SKM-1 treated with dmso at 0.1 percent for 144 hours (cell line): ENCODE measurements around the gene ITPR1.

Source experiments
- DNase-seq: peaks from one replicate; lab custom pipeline; 2025; ENCODE audit not compliant: unreplicated experiment; lab: John Stamatoyannopoulos, UW

The ITPR1 gene

DNA sequence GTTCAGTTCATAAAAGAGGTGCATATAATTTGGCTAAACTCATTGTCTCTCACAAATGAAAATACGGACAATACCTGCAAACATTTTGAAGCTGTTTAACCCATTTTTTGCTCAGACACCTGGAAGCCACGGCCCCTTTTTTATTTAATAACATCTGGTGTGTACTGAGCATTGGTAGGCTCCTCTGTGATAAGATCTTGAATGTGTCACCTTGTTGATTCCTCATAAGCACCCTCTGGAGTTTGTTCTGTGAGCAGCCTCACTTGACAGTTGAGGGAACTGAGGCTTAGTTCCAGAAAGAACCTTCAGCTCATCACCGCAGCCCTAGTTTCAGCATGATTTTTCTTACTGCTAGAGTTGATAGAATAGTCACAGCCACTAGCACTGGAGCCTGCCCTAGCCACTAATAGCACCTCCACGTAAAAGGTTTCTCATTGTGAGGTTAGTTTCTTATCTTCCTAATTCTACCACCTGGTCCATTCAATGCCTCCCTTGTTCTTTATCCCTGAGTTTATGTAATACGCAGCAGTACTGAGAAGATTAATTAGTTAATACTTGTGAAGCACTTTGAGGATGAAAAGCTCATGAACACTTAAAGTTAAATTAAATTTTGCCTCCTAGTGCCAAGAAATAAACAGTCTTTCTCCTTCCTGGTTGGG is 71.9 kb downstream of the ITPR1 start:
- no peak for DNase-seq

GRCh38 chr3:4565809-4566501 is 72.8 kb downstream of the ITPR1 start:
- DNase-seq, result no peak

DNA sequence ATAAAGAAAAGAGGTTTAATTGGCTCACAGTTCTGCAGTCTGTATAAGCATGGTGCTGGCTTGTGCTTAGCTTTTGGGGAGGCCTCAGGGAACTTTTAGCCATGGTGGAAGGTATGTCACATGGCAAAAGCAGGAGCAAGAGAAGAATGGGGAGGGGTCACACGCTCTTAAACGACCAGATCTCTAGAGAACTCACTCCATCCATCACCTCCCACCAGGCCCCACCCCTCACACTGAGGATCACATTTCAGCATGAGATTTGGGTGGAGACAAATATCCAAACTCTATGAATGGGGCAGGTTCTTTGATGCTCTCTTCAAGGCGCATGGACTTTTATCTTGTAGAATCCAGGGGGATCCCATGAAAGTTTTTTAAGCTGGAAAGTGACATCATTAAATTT is 75.7 kb downstream of the ITPR1 start:
- DNase-seq, result no peak

GRCh38 chr3:4570840-4571621 is 77.9 kb downstream of the ITPR1 start:
- DNase-seq, result no peak

DNA sequence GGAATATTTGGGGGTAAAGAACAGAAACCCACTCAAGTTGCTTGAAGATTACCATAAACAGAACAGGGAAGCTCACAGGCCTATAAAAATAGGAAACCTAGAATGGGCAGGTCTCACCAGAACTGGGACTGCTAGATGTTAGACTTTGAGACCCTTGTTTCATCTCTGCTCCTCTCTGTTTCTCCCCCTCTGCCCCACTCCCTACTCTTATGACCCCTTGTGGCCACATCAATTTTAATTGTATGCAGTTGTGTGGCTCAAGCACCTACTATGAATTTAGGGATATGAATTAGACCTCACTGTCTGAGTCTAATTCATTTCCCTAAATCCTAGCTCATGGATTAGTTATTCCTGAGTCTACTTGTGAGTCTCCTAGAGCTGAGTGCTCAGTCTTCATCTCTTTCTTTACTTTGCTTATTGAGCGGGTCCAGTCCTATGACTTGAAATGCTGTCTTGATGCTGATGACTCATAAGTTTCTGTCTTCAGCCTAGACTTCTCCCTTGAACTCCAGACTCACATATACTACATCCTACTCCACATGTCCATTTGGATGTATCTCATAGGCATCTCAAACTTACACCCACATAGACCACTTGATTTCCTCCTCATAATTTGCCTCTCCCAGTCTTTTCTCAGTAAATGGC is 78.7 kb downstream of the ITPR1 start:
- no peak for DNase-seq

GRCh38 chr3:4573153-4573552 is 80.0 kb downstream of the ITPR1 start:
- DNase-seq, result no peak

- DNase-seq, result no peak
Observed at GRCh38 chr3:4574426-4574965, 81.3 kb downstream of the ITPR1 start.

DNA sequence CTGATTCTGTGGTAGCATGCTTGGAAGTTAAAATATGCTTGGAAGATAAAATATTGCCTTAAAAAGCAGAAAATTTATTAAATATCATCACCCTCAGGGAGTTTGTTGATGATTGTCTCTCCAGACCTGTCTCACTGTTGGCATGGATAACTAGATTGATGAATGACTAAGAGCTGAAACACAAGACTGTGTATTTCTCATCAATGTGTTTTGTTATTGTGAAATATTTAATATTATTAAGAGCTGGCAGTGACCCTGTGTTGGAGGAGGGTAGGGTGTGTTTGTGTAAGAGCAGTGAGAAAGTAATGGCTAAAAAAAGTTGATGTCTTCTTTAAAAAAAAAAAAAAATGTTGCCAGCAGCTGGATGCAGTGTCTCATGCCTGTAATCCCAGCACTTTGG is 82.2 kb downstream of the ITPR1 start:
- DNase-seq, result no peak

DNA sequence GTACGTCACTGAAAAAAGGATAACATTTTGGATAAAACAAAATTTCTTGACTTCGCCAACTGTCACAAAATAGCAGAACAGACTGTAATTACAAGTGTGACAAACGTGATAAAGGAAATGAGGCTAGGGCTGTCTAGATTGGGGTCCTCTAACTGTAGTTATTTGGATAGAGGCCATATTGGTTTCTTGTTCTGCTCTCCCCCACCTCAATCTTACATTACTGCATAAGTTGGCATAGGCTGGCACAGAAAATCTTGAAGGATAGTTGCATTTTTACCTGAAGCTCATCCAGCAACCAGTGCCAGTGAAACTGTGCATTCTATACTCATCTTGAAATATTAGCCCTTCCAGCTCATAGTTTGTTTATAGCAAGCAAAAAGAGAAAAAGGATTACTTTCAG is 84.6 kb downstream of the ITPR1 start:
- no peak for DNase-seq

DNA sequence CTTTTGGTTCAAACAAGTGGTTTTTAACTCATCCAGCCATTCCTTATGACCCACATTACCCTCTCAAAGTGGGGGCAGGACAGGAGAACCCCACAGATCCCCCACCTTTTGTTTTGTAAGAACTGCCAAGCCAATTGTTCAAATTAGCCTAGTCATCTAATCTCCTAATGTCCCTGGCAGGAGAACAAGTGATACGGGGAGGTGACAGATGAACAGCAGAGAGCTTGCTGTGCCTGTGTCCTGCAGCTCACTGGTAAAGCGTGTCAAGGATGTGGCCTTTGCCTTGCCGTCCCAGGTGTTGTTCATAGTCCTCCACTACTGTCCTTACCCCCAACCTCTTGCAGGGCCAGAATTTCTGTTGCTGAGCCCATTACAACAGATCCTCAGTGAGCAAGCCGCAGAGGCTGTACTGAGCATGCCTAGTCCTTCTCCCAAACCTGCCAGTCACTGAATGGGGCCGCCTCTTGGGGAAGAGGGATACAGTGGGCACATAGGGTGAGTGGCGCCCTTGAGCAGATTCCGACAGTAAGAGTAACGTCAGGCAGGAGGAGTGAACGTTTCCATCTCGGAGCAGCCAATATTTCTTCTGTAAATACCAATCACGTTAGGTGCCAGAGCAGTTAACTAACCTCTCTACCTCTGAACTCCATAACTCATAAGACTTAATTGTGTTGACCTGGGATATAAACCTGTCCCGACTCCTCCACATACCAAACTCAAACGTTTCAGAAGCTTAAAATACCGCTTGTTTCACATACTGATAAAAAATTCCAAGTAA is 87.4 kb downstream of the ITPR1 start:
- DNase-seq, result no peak

DNA sequence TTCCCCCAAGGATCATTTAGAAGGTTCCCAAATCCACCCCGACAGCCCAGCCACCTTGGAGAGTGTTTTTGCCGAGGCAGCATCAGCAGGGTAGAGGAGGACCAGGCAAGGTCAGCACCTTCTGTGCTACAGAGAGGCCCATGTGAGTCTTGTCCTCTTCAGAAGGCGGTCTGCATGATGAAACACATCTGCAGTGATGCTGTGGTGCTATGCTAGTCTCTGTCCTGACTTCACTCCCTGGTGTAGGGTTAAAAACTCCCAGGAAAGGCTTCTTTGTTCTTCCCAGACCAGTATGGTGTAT is 87.9 kb downstream of the ITPR1 start:
- DNase-seq, result no peak

- DNase-seq, result no peak
Observed at GRCh38 chr3:4581498-4581897, 88.3 kb downstream of the ITPR1 start.

- no peak for DNase-seq
Observed at GRCh38 chr3:4581920-4582611, 88.9 kb downstream of the ITPR1 start.

DNA sequence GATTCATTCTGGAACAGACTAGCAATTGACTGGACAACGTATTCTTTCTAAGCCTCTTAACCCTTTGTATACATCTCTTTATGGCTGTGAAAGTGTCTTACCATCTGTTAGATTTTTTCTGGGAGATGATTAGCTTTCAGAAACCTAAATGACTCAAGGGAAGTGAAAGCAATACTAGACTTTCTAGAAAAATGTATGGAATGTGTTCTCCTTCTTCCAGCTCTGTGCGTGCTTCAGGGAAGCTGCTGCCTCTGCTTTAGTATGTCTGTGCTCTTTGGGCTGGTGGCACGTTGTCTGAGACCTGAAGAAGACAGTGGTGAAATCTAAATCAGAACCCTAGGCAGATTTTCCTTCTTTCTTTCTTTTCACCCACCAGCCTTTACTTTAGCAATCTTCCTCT is 89.5 kb downstream of the ITPR1 start:
- no peak for DNase-seq

DNA sequence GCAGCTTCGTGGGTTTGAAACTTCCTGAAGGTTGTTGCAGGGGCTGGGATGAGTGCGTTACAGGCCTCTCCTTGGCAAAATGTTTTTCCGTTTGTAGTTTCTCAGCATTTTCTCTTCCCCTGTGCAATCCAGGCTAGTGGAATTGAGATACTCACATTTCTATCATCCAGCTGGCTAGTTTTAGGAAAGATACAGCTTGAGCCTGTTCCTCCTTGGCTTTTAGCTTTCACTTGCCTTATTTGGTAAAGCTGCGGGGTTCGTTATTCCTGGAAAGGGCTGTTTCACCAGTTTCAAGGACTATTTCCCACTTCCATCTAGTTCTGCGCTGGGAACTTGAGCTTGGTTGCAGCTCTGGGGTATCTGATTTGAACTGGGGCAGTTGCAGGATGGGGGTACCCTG is 90.3 kb downstream of the ITPR1 start:
- no peak for DNase-seq

DNA sequence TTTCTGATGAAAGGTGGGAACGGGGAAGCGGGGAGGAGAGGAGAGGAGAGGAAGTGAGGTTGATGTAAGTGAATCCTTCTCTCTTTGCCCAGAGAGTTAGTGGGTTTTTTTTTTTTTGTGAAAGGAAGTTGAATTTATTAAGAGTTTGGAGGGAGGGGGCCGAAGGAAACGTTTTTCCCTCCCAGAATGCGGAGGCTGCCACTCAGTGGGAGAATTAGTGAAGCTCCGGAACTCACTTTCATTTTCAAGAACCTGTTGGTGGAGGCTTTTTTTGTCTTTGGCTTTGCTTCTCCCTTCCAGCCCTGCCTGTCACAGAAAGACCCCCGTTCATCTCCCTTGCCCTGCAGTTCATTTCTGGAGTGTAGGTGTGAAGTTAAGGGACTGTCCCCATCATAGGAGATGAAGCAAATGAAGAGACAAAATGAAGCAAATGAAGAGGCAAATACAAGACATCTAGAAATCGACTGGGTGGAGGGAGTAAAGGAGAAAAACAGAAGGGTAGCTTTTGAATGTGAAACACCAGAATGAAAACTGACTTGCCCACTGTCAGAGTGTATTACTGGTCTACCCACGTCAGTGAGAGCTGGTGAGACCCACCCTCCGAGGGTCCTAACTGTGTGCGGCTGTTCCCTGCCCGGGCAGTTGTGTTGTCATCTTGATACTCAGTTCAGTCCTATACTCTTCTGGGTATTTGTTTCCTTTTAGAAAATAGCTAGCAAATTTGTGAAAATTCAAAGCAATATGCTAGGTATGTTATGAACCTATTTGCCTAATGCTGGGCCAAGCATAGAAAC is 91.5 kb downstream of the ITPR1 start:
- peak; percentile 18 for DNase-seq

- DNase-seq, result no peak
Observed at GRCh38 chr3:4586381-4586780, 93.2 kb downstream of the ITPR1 start.

GRCh38 chr3:4587061-4587837 is 94.1 kb downstream of the ITPR1 start:
- no peak for DNase-seq

DNA sequence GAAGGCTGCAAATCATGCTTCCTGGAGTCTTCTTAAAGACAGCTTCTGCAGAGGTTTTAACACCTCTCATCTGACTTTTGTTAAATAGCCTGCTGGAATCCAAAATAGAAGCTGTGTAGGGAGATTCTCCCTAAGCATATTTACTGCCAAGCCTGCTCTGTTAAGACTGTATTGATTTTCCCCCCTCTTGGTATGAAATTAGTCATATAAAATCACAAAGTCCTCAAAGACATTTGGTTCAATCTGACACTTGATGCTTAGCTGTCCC is 94.6 kb downstream of the ITPR1 start:
- DNase-seq, result no peak
